HG03565 (cell line): Measurements from ENCODE around the gene CHRNA5.
A peak's percentile ranks its signal among the peaks of the same experiment; 100 is the strongest.
"Not testable (repeated sequence)": the region's sequence is repeated elsewhere in the genome, so short reads cannot be mapped to it uniquely, and the experiment has no call there.

Source experiments
- ATAC-seq: cut with Tn5 transposase; IDR thresholded peaks from one replicate; pipeline ENCODE4 v1.9.1; 2021; ENCODE audit warnings: mild to moderate bottlenecking, moderate library complexity; ENCODE audit not compliant: unreplicated experiment

Gene CHRNA5

GRCh38 chr15:78565097-78565950, at the start of gene CHRNA5:
Gene CHRNA5 (plus strand): TSS chr15:78565520. CDS start chr15:78565720, 200 bp downstream.
- peak; percentile 65 for ATAC-seq

- ATAC-seq, result not testable (repeated sequence)
Measured at GRCh38 chr15:78520035-78520434, 45.3 kb upstream of the CHRNA5 start.

- ATAC-seq, result no peak
Measured at GRCh38 chr15:78524230-78524629, 41.1 kb upstream of the CHRNA5 start.

- ATAC-seq, result no peak
Measured at GRCh38 chr15:78527325-78527724, 38.0 kb upstream of the CHRNA5 start.

- no peak for ATAC-seq
Measured at GRCh38 chr15:78533331-78533730, 32.0 kb upstream of the CHRNA5 start.

GRCh38 chr15:78536134-78536533, 29.2 kb upstream of the CHRNA5 start:
- no peak for ATAC-seq

GRCh38 chr15:78537266-78537905, 27.9 kb upstream of the CHRNA5 start:
- no peak for ATAC-seq

GRCh38 chr15:78538358-78538757, 27.0 kb upstream of the CHRNA5 start:
- no peak for ATAC-seq

GRCh38 chr15:78539464-78540140, 25.7 kb upstream of the CHRNA5 start:
- not testable (repeated sequence) for ATAC-seq

- peak; percentile 61 for ATAC-seq
Measured at GRCh38 chr15:78540141-78540870, 25.0 kb upstream of the CHRNA5 start, which contains the start of gene PSMA4. Gene PSMA4 (plus strand): TSS chr15:78540444. CDS start chr15:78541928, 1,484 bp downstream.

- no peak for ATAC-seq
Measured at GRCh38 chr15:78540871-78541743, 24.2 kb upstream of the CHRNA5 start.

- no peak for ATAC-seq
Measured at GRCh38 chr15:78541744-78542034, 23.6 kb upstream of the CHRNA5 start.

- no peak for ATAC-seq
Measured at GRCh38 chr15:78542647-78543046, 22.7 kb upstream of the CHRNA5 start.

GRCh38 chr15:78550194-78550593, 15.1 kb upstream of the CHRNA5 start:
- ATAC-seq, result no peak

GRCh38 chr15:78550815-78551214, 14.5 kb upstream of the CHRNA5 start:
- ATAC-seq, result no peak

GRCh38 chr15:78551902-78552301, 13.4 kb upstream of the CHRNA5 start:
- ATAC-seq, result no peak

GRCh38 chr15:78552597-78552996, 12.7 kb upstream of the CHRNA5 start:
- no peak for ATAC-seq

- not testable (repeated sequence) for ATAC-seq
Measured at GRCh38 chr15:78560201-78560600, 5.1 kb upstream of the CHRNA5 start.

GRCh38 chr15:78561490-78561889, 3.8 kb upstream of the CHRNA5 start:
- ATAC-seq, result no peak

GRCh38 chr15:78563092-78563491, 2.2 kb upstream of the CHRNA5 start:
- ATAC-seq, result no peak
